RWPE2 (cell line): ENCODE results near the gene MBTPS1.
"Not testable (repeated sequence)": the region's sequence is repeated elsewhere in the genome, so short reads cannot be mapped to it uniquely, and the experiment has no call there.

ENCODE experiments used
- ATAC-seq: fragments of 200-7000 bp; cut with Tn5 transposase; 3 replicates; pipeline ENCODE4 v1.9.1; 2021; ENCODE audit warnings: low read depth
- DNase-seq: peaks from one replicate; pipeline ENCODE4 v3.0.0-alpha.2; 2020; ENCODE audit warnings: low spot score
- H3K27ac ChIP-seq: fragments of 450-650 bp; 2 replicates; pipeline ENCODE4 v1.5.1; 2017; ENCODE audit warnings: mild to moderate bottlenecking; ENCODE audit not compliant: poor library complexity, severe bottlenecking
- H3K27me3 ChIP-seq: fragments of 250-450 bp; sonication (Bioruptor Pico); 2 replicates; pipeline ENCODE4 v1.5.1; 2021; ENCODE audit warnings: mild to moderate bottlenecking, moderate library complexity; ENCODE audit not compliant: insufficient read depth, poor library complexity, severe bottlenecking
- H3K36me3 ChIP-seq: fragments of 250-450 bp; sonication (Bioruptor Pico); 2 replicates; pipeline ENCODE4 v1.5.1; 2020; ENCODE audit warnings: low read depth, mild to moderate bottlenecking, moderate library complexity
- H3K4me1 ChIP-seq: fragments of 250-450 bp; sonication (Bioruptor Pico); 2 replicates; pipeline ENCODE4 v1.5.1; 2021; ENCODE audit warnings: mild to moderate bottlenecking, moderate library complexity; ENCODE audit not compliant: insufficient read depth, poor library complexity, severe bottlenecking
- H3K4me3 ChIP-seq: fragments of 250-450 bp; sonication (Bioruptor Pico); 2 replicates; pipeline ENCODE4 v1.5.1; 2021; ENCODE audit warnings: mild to moderate bottlenecking, moderate library complexity; ENCODE audit not compliant: severe bottlenecking
- H3K9me3 ChIP-seq: fragments of 250-450 bp; sonication (Bioruptor Pico); 2 replicates; pipeline ENCODE4 v1.5.1; 2021; ENCODE audit warnings: mild to moderate bottlenecking, moderate library complexity; ENCODE audit not compliant: severe bottlenecking
- CTCF ChIP-seq: fragments of 450-650 bp; IDR thresholded peaks from one replicate; pipeline ENCODE4 v1.5.1; 2017; ENCODE audit warnings: mild to moderate bottlenecking, moderate library complexity; ENCODE audit not compliant: poor library complexity, severe bottlenecking

MBTPS1 gene

DNA sequence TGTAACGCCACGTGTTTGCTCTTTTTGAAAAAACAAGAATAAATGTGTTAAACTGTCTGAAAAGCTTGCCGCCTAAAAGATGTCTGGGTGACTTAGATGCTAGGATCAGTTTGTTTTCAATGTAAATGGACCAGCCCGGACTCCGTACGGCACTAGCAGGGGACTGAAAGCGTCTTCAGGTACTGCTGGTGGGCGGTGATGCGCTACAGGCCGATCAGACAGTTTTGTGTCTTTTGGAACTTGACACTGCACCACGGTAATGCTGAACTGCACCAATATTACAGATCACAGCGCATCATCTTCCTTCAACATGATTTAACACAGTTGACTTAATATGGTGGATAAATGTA lies 727 bp upstream of the MBTPS1 start:
- DNase-seq (no peak), ATAC-seq (no peak)
- no peaks in the 10 kb centered on the region for H3K9me3 ChIP-seq
- H3K4me3 ChIP-seq: peak overlapping the region; percentile 60
- peak overlapping the region; percentile 58 for H3K27ac ChIP-seq
- no peaks in the 10 kb centered on the region for H3K27me3 ChIP-seq
- no peak for TF ChIP-seq CTCF
- H3K36me3 ChIP-seq: 0 out of 2 replicates have a peak, but pooled peaks cover 5% of the 10 kb centered on the region
- H3K4me1 ChIP-seq: peaks cover 5% of the 10 kb centered on the region

DNA sequence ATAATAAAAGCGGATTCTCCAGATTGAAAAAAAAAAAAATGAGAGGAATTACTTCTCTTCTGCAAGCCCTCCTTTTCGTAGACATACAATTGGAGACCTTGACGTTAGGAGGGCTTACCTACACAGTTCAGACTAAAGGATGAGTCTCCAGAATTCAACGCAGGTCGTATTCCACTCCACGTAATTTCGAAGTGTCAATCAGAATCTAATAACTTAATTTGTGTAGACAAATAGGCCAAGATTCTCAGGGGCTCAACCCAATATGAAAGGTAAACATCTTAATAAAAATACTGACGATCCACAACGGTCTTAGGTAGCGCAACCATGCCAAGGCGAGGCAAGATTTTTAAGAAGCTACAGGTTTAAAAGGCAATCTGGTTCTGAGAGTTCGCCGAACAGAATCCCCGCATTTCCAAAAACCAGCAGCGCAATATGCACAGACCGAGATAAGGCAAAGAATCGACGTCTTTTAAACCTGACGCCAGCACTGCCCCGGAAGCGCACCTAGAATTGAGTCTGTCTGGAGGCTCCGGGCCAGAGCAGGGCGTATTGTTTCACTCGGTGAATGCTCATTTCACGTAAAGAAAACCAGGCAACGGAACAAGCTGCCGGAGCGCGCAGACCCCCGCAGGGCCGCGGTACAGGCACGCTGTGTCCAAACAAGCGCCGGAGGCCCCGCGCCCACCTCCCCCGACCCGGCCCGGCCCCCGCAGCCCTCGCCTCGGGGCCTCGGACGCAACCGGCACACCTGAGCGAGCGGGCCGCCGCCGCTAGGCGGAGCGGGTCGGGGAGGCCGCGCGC lies 623 bp downstream of the MBTPS1 start:
- peak; percentile 48 for TF ChIP-seq CTCF
- peak; percentile 48 for ATAC-seq
- no peak for DNase-seq
- Histone ChIP-seq H3K36me3 (0 out of 2 replicates have a peak, but pooled peaks cover 5% of the 10 kb centered on the region), H3K4me1 (peaks cover 5% of the 10 kb centered on the region), H3K27ac (peak overlapping the region; percentile 58), H3K4me3 (peak overlapping the region; percentile 60), H3K27me3 (no peaks in the 10 kb centered on the region), H3K9me3 (no peaks in the 10 kb centered on the region)

DNA sequence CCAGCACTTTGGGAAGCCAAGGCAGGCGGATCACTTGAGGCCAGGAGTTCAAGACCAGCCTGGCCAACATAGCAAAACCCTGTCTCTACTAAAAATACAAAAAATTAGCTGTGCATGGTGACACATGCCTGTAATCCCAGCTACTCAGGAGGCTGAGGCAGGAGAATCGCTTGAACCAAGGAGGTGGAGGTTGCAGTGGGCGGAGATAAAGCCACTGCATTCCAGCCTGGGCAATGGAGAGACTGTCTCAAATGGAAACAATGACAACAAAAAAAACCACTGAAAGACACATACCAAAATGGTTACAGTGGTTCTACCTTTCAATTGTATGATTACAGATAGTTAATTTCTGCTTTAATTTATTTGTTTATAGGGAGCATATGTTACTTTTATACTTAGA lies 4.8 kb downstream of the MBTPS1 start:
- not testable (repeated sequence) for DNase-seq, H3K4me1 ChIP-seq, ATAC-seq, H3K27me3 ChIP-seq, H3K9me3 ChIP-seq, H3K27ac ChIP-seq, H3K4me3 ChIP-seq
- peaks cover 16% of the 10 kb centered on the region for H3K36me3 ChIP-seq

GRCh38 chr16:84111525-84111924 lies 5.2 kb downstream of the MBTPS1 start:
- peaks cover 5% of the 10 kb centered on the region for H3K4me1 ChIP-seq
- no peak overlapping the region for H3K4me3 ChIP-seq
- no peaks in the 10 kb centered on the region for H3K9me3 ChIP-seq
- no peak for TF ChIP-seq CTCF
- H3K36me3 ChIP-seq: peaks cover 16% of the 10 kb centered on the region
- H3K27ac ChIP-seq: no peak overlapping the region
- no peaks in the 10 kb centered on the region for H3K27me3 ChIP-seq
- no peak for DNase-seq
- ATAC-seq: no peak

DNA sequence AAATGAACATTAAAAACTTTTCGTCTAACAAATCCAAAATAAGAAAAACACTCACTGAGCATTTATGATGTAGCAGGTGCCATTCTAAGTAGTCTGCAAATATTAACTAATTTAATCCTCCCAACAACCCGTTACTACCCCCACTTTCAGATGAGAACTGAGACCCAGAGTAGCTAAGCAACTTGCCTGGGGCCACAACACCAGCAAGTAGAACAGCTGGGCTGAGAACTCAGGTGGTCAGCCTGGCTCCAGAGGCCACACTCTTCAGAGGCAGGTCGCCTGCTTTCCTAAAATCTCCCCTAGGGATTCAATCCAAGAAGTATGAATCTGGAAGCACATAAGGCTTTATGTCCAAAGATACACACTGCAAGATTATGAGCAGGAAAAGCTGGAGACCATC lies 6.2 kb downstream of the MBTPS1 start:
- Histone ChIP-seq H3K27ac (no peak overlapping the region), H3K4me1 (peaks cover 4% of the 10 kb centered on the region), H3K4me3 (no peak overlapping the region), H3K36me3 (peaks cover 16% of the 10 kb centered on the region), H3K9me3 (no peaks in the 10 kb centered on the region), H3K27me3 (no peaks in the 10 kb centered on the region)
- TF ChIP-seq CTCF: no peak
- ATAC-seq (no peak), DNase-seq (no peak)
